GM12892 (cell line): ENCODE data around the gene MAVS.
A peak's percentile ranks its signal among the peaks of the same experiment; 100 is the strongest.
"Not testable (repeated sequence)": the region's sequence is repeated elsewhere in the genome, so short reads cannot be mapped to it uniquely, and the experiment has no call there.

ENCODE experiments used
- DNase-seq: peaks from one replicate; pipeline ENCODE4 v3.0.0; 2011; ENCODE audit not compliant: insufficient read length
- FAIRE-seq: peaks from 2 replicates; lab custom pipeline; 2011; peaks lifted over from hg19 to GRCh38; lab: Jason Lieb, UNC
- POLR2A ChIP-seq: IDR thresholded peaks from 2 replicates; pipeline ENCODE4 v1.6.1; 2011; ENCODE audit warnings: low read depth, low read length, control low read depth
- POLR2AphosphoS5 ChIP-seq: IDR thresholded peaks from 2 replicates; pipeline ENCODE4 v1.6.1; 2011; ENCODE audit warnings: low read depth, low read length, control low read depth
- TAF1 ChIP-seq: IDR thresholded peaks from 2 replicates; pipeline ENCODE4 v1.6.1; 2011; ENCODE audit warnings: low read depth, mild to moderate bottlenecking, control low read depth, low read length, borderline replicate concordance

Gene MAVS

DNA sequence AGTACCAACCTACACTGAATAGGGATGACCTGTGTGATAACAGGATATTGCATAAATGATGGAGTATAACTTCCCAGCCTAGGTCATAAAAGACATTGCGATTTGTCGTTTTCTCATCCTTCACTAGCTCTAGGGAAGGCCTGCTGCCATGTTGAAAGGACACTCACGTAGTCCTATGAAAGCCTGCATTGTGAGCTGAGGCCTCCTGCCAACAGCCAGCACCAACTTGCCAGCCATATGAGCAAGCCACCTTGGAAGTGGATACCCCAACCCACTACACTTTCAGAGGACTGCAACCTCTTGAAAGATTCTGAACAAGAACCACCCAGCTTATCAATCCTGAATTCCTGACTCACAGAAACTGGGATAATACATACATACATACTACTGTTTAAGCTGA lies 39.1 kb downstream of the MAVS start:
- no peak for FAIRE-seq

DNA sequence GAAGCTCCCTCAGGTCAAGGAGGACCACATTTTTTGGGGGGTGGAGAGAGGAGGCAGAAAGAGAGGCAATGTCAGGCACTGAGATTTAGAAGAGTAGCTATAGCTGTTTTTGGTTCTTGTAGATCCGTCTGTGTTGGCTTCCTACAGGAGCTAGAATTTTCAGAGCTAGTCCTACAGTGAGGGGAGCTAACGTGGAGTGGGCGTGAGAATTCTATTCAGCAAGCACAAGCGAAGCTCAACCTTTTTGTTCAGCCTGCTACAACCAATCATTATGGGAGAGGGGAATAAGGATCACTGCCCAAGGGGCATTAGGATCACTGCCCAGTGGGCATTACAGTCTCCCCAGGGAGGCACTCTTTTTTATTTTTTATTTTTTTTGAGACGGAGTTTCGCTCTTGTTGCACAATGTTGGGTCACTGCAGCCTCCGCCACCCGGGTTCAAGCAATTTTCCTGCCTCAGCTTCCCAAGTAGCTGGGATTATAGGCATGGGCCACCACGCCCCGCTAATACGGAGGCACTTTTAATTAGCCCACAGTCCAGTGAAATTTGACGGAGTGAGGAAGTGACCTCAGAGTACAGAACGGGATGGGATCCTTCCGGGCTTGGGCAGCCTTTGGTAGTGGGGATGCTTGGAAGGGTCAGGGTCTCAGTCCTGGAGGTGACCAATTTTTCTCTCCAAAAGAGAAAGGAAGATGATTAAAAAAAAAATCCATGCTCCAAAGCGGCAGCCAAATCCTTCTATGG lies 41.4 kb downstream of the MAVS start:
- TF ChIP-seq POLR2A (no peak), POLR2AphosphoS5 (no peak), TAF1 (no peak)
- no peak for FAIRE-seq
- DNase-seq, result no peak

More for the DNA sequence above, 39.1 kb downstream of the MAVS start:
- no peak for DNase-seq
- no peak for TF ChIP-seq POLR2AphosphoS5
- TF ChIP-seq POLR2A, result no peak
- no peak for TF ChIP-seq TAF1

DNA sequence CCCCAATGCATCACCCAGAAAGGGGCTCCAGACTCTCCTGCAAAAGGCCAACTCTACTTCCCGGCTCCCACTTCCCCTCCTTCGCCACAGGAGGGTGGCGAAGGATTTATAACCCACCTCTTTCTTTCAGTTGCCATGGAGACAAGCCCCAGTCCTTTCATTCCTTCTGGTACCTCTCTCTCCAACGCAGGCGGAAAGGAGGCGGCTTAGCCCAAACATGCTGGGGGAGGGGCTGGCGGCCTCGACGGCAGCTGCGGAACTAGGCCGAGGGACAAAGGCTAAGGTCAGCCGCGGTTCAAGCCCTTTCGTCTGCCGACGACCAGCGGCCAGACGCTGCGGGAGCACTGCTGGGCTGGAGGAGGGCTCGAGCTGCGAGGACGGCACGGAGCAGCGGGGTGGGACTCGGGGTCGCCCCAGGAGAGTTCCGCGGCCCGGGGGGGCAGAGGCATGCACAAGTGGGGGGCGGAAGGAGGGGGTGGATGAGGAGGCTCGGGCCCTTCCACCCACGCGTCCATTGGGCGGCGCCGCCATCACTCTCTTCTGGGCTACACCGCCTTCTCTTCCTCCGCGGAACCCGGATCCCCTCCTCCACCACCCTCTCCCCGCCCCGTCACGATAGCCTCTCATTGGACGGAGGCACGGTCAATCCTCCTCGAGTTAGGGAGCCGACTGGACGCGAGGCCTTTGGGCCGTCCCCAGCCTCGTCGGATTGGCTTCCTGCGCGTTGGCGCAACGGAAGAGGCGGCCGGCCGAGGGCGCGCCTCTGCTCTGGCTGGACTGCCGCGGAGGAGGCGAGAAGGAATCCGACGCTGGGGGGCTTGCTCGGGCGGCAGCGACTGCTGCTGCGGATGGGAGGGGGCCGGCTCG lies 42.2 kb downstream of the MAVS start, which contains the start of gene PANK2:
Gene PANK2, plus strand, starts transcription at position 766 of the 867 bp plus-strand sequence.
- peak; percentile 98 for FAIRE-seq
- DNase-seq, result peak; percentile 98
- TF ChIP-seq POLR2AphosphoS5 (peak; percentile 82), TAF1 (peak; percentile 63), POLR2A (peak; percentile 92)

DNA sequence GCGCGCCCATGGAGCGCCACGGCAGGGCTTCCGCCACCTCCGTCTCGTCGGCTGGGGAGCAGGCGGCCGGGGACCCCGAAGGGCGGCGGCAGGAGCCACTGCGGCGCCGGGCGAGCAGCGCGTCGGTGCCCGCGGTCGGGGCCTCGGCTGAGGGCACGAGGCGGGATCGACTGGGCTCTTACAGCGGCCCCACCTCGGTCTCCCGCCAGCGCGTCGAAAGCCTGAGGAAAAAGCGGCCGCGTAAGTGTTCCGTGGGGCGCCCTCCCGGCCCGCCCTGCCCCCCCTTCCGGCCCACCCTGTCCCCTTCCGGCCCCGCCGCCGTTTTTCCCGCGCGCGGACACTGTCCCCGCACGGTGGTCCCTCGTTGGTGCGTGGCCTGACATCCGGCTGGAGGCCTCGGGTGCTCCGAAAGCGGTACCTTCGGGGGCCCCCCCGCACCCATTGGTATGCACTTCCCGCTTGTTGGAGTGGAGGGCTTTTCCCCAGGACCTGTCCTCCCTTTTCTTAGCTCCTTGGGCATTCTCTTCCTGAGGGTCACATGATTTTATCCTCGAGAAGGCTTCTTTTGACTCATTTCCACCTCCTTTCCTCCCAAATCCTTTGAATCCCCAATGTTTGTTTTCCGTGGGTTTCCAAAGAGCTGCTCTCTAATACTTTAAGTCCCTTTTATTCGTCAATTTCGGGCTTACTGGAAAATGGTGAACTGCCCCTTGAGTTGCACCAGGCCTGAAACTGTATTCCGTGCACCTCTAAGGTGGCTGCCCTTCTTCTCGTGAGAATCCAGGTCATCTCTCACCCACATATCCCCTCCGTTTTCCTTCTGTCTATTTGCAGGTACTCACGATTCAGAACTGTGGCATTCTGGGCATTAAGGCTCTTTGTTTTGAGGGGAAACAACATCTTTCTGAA lies 43.1 kb downstream of the MAVS start:
- TF ChIP-seq POLR2A (no peak), POLR2AphosphoS5 (no peak), TAF1 (no peak)
- peak; percentile 63 for FAIRE-seq
- peak; percentile 43 for DNase-seq

DNA sequence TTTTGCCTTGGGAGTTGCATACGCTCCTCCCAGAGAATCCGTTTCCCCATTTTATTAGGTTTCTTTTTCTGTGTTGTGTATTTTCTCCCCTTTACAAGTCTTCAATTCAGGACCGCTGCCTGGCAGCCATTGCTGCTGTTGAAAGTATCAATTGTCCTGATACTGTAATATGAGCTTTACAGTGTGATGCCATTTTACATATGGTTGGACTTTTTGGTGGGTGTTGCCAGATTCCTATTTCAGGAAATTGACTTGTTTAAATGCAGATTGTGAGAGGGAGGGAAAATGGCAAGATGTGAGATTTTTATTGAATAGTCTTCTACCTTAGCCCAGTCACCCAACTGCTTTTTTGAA lies 43.7 kb downstream of the MAVS start:
- DNase-seq, result no peak
- TF ChIP-seq POLR2AphosphoS5 (no peak), POLR2A (no peak), TAF1 (no peak)
- peak; percentile 57 for FAIRE-seq

DNA sequence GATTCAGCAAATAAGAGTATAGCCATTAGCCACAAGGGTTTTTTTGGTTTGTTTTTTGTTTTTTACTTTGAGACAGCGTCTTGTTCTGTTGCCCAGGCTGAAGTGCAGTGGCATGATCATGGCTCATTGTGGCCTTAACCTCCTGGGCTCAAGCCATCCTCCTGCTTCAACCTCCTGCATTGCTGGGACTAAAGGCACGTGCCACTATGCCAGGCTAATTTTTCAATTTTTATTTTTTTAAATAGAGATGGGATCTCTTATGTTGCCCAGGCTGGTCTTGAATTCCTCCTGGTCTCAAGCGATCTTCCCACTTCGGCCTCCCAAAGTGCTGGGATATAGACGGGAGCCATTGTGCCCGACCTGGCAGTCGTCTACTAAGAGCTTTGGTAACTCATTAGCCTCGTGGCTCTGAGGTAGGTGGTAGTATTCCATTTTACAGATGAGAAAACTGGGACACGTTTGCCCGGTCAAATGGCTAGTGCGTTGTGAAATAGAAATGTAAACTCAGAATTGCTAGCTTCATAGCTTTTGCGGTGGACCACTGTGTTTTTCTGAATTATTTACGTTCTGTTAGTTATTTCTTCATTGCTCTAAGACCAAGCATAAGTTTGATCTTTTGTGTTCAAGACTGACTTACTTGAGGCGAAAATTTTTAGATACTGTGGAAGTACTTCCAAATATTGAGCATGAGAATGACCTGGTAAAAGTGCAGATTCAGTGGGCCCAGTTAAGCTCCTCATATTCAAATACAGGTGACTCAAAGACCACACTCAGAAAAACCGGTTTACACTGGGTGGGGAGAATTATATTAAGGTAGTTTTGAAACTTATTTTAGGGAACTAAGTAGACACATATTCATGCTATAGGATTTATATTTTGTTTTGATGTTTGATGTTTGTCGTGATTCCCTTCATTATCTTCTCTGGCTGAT lies 44.6 kb downstream of the MAVS start:
- no peak for TF ChIP-seq POLR2AphosphoS5
- TF ChIP-seq POLR2A, result no peak
- no peak for TF ChIP-seq TAF1
- DNase-seq (no peak), FAIRE-seq (peak; percentile 17)

DNA sequence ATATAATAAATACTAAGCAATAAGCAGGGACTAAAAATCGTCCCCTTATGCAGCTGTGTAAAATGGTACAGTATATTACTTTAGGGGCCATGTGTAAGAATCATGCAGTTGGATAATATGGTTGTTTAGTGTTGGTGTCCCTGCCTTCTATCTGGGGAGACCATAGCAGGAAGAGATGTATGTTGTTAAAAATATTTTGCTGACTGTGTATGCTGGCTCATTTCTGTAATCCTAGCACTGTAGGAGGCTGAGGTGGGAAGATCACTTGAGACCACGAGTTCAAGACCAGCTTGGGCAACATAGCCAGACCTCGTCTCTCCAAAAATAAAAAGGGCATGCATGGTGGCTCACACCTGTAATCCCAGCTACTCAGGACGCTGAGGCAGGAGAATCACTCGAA lies 48.2 kb downstream of the MAVS start:
- DNase-seq (no peak), FAIRE-seq (no peak)
- no peak for TF ChIP-seq TAF1
- TF ChIP-seq POLR2AphosphoS5, result no peak
- TF ChIP-seq POLR2A, result no peak

DNA sequence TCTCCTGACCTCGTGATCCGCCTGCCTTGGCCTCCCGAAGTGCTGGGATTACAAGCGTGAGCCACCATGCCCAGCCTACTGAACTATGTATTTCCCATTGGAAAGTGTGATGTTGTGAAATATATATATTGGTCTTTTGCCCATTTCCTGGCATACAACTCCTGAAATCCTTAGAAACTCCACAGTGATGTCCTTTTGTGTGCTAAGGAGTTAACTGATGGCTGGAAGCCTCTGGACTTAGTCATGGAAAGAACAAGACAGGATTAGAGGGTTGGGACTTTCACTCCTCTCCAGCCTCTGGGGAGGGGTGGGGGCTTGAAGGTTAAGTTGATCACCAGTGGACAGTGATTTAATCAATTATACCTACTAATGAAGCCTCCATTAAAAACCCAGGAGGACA lies 49.7 kb downstream of the MAVS start:
- no peak for FAIRE-seq

DNA sequence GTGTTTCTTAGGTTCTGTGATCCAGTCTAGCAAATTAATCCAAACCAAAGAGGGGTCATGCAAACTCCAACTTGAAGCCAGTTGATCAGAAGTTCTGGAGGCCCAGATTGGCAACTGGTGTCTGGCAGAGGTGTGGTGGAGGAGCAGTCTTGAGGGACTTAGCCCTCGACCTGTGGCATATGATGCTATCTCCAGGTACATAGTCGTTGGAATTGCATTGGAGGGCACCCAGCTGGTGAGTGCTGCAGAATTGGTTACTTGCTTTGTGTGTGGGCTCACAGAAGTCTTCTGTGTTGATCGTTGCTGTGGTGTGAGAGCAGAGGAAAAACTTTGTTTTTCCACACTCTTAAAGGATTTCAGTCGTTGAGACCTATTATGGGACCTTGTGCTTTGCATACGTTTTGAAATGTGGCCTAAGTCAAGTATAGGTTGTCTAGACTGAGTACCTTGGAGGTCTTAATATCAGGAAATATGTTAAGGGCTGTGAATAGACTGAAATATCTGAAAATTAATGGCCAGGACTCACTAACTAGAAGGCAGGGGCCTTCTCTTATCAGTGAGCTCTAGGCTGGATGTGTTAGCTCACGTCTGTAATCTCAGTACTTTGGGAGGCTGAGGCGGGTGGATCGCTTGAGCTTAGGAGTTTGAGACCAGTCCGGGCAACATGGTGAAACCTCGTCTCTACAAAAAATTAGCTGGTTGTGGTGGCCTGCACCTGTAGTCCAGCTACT lies 50.4 kb downstream of the MAVS start:
- TF ChIP-seq POLR2AphosphoS5 (no peak), POLR2A (no peak), TAF1 (no peak)
- no peak for DNase-seq
- FAIRE-seq, result peak; percentile 50

More for the DNA sequence above, 49.7 kb downstream of the MAVS start:
- TF ChIP-seq POLR2AphosphoS5 (no peak), POLR2A (no peak), TAF1 (no peak)
- no peak for DNase-seq

DNA sequence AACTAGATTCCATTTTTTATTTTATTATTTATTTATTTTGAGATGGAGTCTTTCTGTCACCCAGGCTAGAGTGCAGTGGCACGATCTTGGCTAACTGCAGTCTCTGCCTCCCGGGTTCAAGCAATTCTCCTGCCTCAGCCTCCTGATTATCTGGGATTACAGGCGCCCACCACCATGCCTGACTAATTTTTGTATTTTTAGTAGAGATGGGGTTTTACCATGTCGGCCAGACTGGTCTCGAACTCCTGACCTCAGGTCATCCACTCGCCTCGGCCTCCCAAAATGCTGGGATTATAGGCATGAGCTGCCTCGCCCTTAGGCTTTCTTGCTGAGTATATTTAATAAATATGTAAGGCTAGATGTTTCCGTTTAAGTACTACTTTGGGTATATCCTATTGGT lies 51.5 kb downstream of the MAVS start:
- FAIRE-seq, DNase-seq: not testable (repeated sequence)
